AG20443 (cell line): ENCODE data around the gene CRMP1.
A peak's percentile ranks its signal among the peaks of the same experiment; 100 is the strongest.

Source experiments
- DNase-seq: peaks from one replicate; pipeline ENCODE4 v3.0.0; 2012; ENCODE audit warnings: low spot score, mixed read lengths

Gene CRMP1

GRCh38 chr4:5893004-5893580 is at the start of gene CRMP1:
CRMP1 (minus strand) TSS chr4:5893086; CDS start chr4:5892969, 117 bp downstream.
- DNase-seq, result peak; percentile 72

- DNase-seq, result no peak
Measured at GRCh38 chr4:5941601-5942000, 48.7 kb upstream of the CRMP1 start.

- DNase-seq, result no peak
Measured at GRCh38 chr4:5940470-5941203, 47.8 kb upstream of the CRMP1 start.

GRCh38 chr4:5933996-5934831 is 41.3 kb upstream of the CRMP1 start:
- DNase-seq, result no peak

- no peak for DNase-seq
Measured at GRCh38 chr4:5933116-5933515, 40.2 kb upstream of the CRMP1 start.

GRCh38 chr4:5932035-5932568 is 39.2 kb upstream of the CRMP1 start:
- no peak for DNase-seq

GRCh38 chr4:5931526-5931925 is 38.6 kb upstream of the CRMP1 start:
- no peak for DNase-seq

GRCh38 chr4:5930876-5931275 is 38.0 kb upstream of the CRMP1 start:
- DNase-seq, result no peak

- no peak for DNase-seq
Measured at GRCh38 chr4:5930456-5930855, 37.6 kb upstream of the CRMP1 start.

GRCh38 chr4:5928844-5929420 is 36.0 kb upstream of the CRMP1 start:
- DNase-seq, result no peak

- no peak for DNase-seq
Measured at GRCh38 chr4:5928274-5928673, 35.4 kb upstream of the CRMP1 start.

- no peak for DNase-seq
Measured at GRCh38 chr4:5927747-5928146, 34.9 kb upstream of the CRMP1 start.

- no peak for DNase-seq
Measured at GRCh38 chr4:5927116-5927515, 34.2 kb upstream of the CRMP1 start.

GRCh38 chr4:5926598-5926997 is 33.7 kb upstream of the CRMP1 start:
- DNase-seq, result no peak

GRCh38 chr4:5925419-5926200 is 32.7 kb upstream of the CRMP1 start:
- no peak for DNase-seq

- no peak for DNase-seq
Measured at GRCh38 chr4:5924461-5925125, 31.7 kb upstream of the CRMP1 start.

GRCh38 chr4:5923376-5923775 is 30.5 kb upstream of the CRMP1 start:
- no peak for DNase-seq

- no peak for DNase-seq
Measured at GRCh38 chr4:5922556-5922955, 29.7 kb upstream of the CRMP1 start.

GRCh38 chr4:5921981-5922380 is 29.1 kb upstream of the CRMP1 start:
- DNase-seq, result no peak

- no peak for DNase-seq
Measured at GRCh38 chr4:5921101-5921980, 28.5 kb upstream of the CRMP1 start.
